ENCODE measurements around the gene ALKBH7. TPM values are rescaled to one million over a fixed set of nuclear protein-coding genes. Genes with fewer than 3 reads are reported as not detected.
"Not testable (repeated sequence)": the region's sequence is repeated elsewhere in the genome, so short reads cannot be mapped to it uniquely, and the experiment has no call there.

Gene ALKBH7
- polyA plus RNA-seq, 1 donor from 2014 or later = 154 TPM

GRCh38 chr19:6340493-6341201 lies 31.9 kb upstream of the ALKBH7 start:
- Histone ChIP-seq H3K27me3 (ENCODE audit: insufficient read depth, low read depth, low read length) (no peaks in the 10 kb centered on the region), H4K20me1 (ENCODE audit: insufficient read depth) (no peaks in the 10 kb centered on the region), H3K9ac (ENCODE audit: low read length) (no peak overlapping the region), H3K9me3 (ENCODE audit: low read length) (no peaks in the 10 kb centered on the region), H3K4me3 (ENCODE audit: low read length) (no peak overlapping the region), H3K27ac (ENCODE audit: low read length) (no peak overlapping the region), H3F3A (ENCODE audit: insufficient read depth, low read length, poor library complexity, severe bottlenecking) (no peaks in the 10 kb centered on the region), H3K79me2 (replicated peaks; ENCODE audit: insufficient read depth, low read length) (no peaks in the 10 kb centered on the region), H3K4me2 (ENCODE audit: low read length) (no peak overlapping the region), H3K9me2 (ENCODE audit: insufficient read depth, low read length) (no peaks in the 10 kb centered on the region), H2AFZ (ENCODE audit: low read depth, low read length) (no peak overlapping the region), H3K36me3 (ENCODE audit: insufficient read depth, low read length) (no peaks in the 10 kb centered on the region)
- TF ChIP-seq EP300 (conservative IDR thresholded peaks at IDR 0.05; ENCODE audit: poor library complexity, severe bottlenecking) (no peak), RAD21 (conservative IDR thresholded peaks at IDR 0.05) (no peak)

- Histone ChIP-seq H3K36me3 (ENCODE audit: insufficient read depth, low read length) (no peaks in the 10 kb centered on the region), H3K4me2 (ENCODE audit: low read length) (no peak overlapping the region), H3K9me2 (ENCODE audit: insufficient read depth, low read length) (no peaks in the 10 kb centered on the region), H3K9me3 (ENCODE audit: low read length) (no peaks in the 10 kb centered on the region), H2AFZ (ENCODE audit: low read depth, low read length) (no peak overlapping the region), H3K27ac (ENCODE audit: low read length) (no peak overlapping the region), H3K9ac (ENCODE audit: low read length) (no peak overlapping the region), H3K4me3 (ENCODE audit: low read length) (no peak overlapping the region), H3K79me2 (replicated peaks; ENCODE audit: insufficient read depth, low read length) (no peaks in the 10 kb centered on the region), H3K27me3 (ENCODE audit: insufficient read depth, low read depth, low read length) (no peaks in the 10 kb centered on the region), H4K20me1 (ENCODE audit: insufficient read depth) (no peaks in the 10 kb centered on the region), H3F3A (ENCODE audit: insufficient read depth, low read length, poor library complexity, severe bottlenecking) (no peaks in the 10 kb centered on the region)
- TF ChIP-seq EZH2 (IDR thresholded peaks at IDR 0.05; ENCODE audit: borderline replicate concordance, insufficient read depth, low read length, poor library complexity, severe bottlenecking) (no peak), RAD21 (conservative IDR thresholded peaks at IDR 0.05) (no peak), TAF1 (IDR thresholded peaks at IDR 0.05; ENCODE audit: low read depth) (no peak), POLR2AphosphoS5 (IDR thresholded peaks at IDR 0.05) (no peak), MXI1 (conservative IDR thresholded peaks at IDR 0.05; ENCODE audit: poor library complexity, severe bottlenecking) (no peak), SMC3 (conservative IDR thresholded peaks at IDR 0.05; ENCODE audit: poor library complexity) (no peak), EP300 (conservative IDR thresholded peaks at IDR 0.05; ENCODE audit: poor library complexity, severe bottlenecking) (no peak)
- TF ChIP-seq, protein P1, sequence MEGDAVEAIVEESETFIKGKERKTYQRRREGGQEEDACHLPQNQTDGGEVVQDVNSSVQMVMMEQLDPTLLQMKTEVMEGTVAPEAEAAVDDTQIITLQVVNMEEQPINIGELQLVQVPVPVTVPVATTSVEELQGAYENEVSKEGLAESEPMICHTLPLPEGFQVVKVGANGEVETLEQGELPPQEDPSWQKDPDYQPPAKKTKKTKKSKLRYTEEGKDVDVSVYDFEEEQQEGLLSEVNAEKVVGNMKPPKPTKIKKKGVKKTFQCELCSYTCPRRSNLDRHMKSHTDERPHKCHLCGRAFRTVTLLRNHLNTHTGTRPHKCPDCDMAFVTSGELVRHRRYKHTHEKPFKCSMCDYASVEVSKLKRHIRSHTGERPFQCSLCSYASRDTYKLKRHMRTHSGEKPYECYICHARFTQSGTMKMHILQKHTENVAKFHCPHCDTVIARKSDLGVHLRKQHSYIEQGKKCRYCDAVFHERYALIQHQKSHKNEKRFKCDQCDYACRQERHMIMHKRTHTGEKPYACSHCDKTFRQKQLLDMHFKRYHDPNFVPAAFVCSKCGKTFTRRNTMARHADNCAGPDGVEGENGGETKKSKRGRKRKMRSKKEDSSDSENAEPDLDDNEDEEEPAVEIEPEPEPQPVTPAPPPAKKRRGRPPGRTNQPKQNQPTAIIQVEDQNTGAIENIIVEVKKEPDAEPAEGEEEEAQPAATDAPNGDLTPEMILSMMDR (IDR thresholded peaks at IDR 0.05; ENCODE audit: poor library complexity, severe bottlenecking) = no peak
- TF ChIP-seq, protein P2, sequence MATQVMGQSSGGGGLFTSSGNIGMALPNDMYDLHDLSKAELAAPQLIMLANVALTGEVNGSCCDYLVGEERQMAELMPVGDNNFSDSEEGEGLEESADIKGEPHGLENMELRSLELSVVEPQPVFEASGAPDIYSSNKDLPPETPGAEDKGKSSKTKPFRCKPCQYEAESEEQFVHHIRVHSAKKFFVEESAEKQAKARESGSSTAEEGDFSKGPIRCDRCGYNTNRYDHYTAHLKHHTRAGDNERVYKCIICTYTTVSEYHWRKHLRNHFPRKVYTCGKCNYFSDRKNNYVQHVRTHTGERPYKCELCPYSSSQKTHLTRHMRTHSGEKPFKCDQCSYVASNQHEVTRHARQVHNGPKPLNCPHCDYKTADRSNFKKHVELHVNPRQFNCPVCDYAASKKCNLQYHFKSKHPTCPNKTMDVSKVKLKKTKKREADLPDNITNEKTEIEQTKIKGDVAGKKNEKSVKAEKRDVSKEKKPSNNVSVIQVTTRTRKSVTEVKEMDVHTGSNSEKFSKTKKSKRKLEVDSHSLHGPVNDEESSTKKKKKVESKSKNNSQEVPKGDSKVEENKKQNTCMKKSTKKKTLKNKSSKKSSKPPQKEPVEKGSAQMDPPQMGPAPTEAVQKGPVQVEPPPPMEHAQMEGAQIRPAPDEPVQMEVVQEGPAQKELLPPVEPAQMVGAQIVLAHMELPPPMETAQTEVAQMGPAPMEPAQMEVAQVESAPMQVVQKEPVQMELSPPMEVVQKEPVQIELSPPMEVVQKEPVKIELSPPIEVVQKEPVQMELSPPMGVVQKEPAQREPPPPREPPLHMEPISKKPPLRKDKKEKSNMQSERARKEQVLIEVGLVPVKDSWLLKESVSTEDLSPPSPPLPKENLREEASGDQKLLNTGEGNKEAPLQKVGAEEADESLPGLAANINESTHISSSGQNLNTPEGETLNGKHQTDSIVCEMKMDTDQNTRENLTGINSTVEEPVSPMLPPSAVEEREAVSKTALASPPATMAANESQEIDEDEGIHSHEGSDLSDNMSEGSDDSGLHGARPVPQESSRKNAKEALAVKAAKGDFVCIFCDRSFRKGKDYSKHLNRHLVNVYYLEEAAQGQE (IDR thresholded peaks at IDR 0.05; ENCODE audit: borderline replicate concordance) = no peak
Measured at GRCh38 chr19:6343462-6343861, 29.1 kb upstream of the ALKBH7 start.

GRCh38 chr19:6349271-6349670 lies 23.3 kb upstream of the ALKBH7 start:
- not testable (repeated sequence) for H3K79me2 ChIP-seq (replicated peaks; ENCODE audit: insufficient read depth, low read length); H3K36me3 ChIP-seq (ENCODE audit: insufficient read depth, low read length); H2AFZ ChIP-seq (ENCODE audit: low read depth, low read length); H3F3A ChIP-seq (ENCODE audit: insufficient read depth, low read length, poor library complexity, severe bottlenecking); H4K20me1 ChIP-seq (ENCODE audit: insufficient read depth); H3K27me3 ChIP-seq (ENCODE audit: insufficient read depth, low read depth, low read length); H3K9me3 ChIP-seq (ENCODE audit: low read length); H3K9me2 ChIP-seq (ENCODE audit: insufficient read depth, low read length); H3K9ac ChIP-seq (ENCODE audit: low read length); H3K4me2 ChIP-seq (ENCODE audit: low read length); H3K27ac ChIP-seq (ENCODE audit: low read length); H3K4me3 ChIP-seq (ENCODE audit: low read length)
